GM06990 (cell line): ENCODE results near the gene SLC15A3.

Experiments used
- DNase-seq: peaks from one replicate; pipeline ENCODE4 v3.0.0-alpha.2; 2011; ENCODE audit not compliant: insufficient read length; ENCODE audit errors: extremely low read depth
- H3K27me3 ChIP-seq: replicated peaks from 2 replicates; pipeline ENCODE4 v1.6.0; 2011; ENCODE audit warnings: low read length; ENCODE audit not compliant: control insufficient read depth, insufficient read depth
- H3K36me3 ChIP-seq: 2 replicates; pipeline ENCODE4 v1.5.1; 2011; ENCODE audit warnings: low read length; ENCODE audit not compliant: control insufficient read depth, insufficient read depth
- H3K4me3 ChIP-seq: replicated peaks from 2 replicates; pipeline ENCODE4 v1.5.1; 2011; ENCODE audit warnings: low read depth, mild to moderate bottlenecking, control low read depth, low read length
- TF ChIP-seq, protein P1 (sequence below): IDR thresholded peaks from 2 replicates; pipeline ENCODE4 v1.5.1; 2011; ENCODE audit warnings: low read length, control low read depth, mild to moderate bottlenecking, inconsistent platforms; ENCODE audit not compliant: insufficient read depth, poor library complexity, severe bottlenecking

Gene SLC15A3

GRCh38 chr11:60932605-60933356 lies 19.2 kb downstream of the SLC15A3 start:
- H3K4me3 ChIP-seq, result no peak overlapping the region
- H3K27me3 ChIP-seq, result no peaks in the 10 kb centered on the region
- DNase-seq, result peak; percentile 35
- peaks cover 4% of the 10 kb centered on the region for H3K36me3 ChIP-seq
- TF ChIP-seq, protein P1, sequence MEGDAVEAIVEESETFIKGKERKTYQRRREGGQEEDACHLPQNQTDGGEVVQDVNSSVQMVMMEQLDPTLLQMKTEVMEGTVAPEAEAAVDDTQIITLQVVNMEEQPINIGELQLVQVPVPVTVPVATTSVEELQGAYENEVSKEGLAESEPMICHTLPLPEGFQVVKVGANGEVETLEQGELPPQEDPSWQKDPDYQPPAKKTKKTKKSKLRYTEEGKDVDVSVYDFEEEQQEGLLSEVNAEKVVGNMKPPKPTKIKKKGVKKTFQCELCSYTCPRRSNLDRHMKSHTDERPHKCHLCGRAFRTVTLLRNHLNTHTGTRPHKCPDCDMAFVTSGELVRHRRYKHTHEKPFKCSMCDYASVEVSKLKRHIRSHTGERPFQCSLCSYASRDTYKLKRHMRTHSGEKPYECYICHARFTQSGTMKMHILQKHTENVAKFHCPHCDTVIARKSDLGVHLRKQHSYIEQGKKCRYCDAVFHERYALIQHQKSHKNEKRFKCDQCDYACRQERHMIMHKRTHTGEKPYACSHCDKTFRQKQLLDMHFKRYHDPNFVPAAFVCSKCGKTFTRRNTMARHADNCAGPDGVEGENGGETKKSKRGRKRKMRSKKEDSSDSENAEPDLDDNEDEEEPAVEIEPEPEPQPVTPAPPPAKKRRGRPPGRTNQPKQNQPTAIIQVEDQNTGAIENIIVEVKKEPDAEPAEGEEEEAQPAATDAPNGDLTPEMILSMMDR, result no peak

GRCh38 chr11:60931917-60932316 lies 20.1 kb downstream of the SLC15A3 start:
- Histone ChIP-seq H3K27me3 (no peaks in the 10 kb centered on the region), H3K36me3 (peaks cover 4% of the 10 kb centered on the region), H3K4me3 (no peak overlapping the region)
- DNase-seq, result peak; percentile 26
- TF ChIP-seq, protein P1, result no peak

- Histone ChIP-seq H3K27me3 (no peaks in the 10 kb centered on the region), H3K36me3 (no peaks in the 10 kb centered on the region), H3K4me3 (no peak overlapping the region)
- DNase-seq, result no peak
- TF ChIP-seq, protein P1, result no peak
Observed at GRCh38 chr11:60930394-60930793, 21.6 kb downstream of the SLC15A3 start.

GRCh38 chr11:60929764-60930163 lies 22.2 kb downstream of the SLC15A3 start:
- Histone ChIP-seq H3K27me3 (no peaks in the 10 kb centered on the region), H3K4me3 (no peak overlapping the region), H3K36me3 (no peaks in the 10 kb centered on the region)
- TF ChIP-seq, protein P1, result no peak
- DNase-seq, result no peak

GRCh38 chr11:60928563-60929001 lies 23.4 kb downstream of the SLC15A3 start:
- TF ChIP-seq, protein P1, result no peak
- Histone ChIP-seq H3K4me3 (no peak overlapping the region), H3K36me3 (no peaks in the 10 kb centered on the region), H3K27me3 (no peaks in the 10 kb centered on the region)
- no peak for DNase-seq
